ENCODE data around the gene DLG1.

- TF ChIP-seq CTCF (IDR thresholded peaks at IDR 0.05) (no peak), POLR2A (IDR thresholded peaks at IDR 0.05) (no peak)
Measured at GRCh38 chr3:197226179-197226578, 72.2 kb downstream of the DLG1 start.

Measured in adrenal gland (tissue), 5 donors.